Ovary (tissue), 9 donors: ENCODE data around the gene VARS2. TPM values are rescaled to one million over a fixed set of nuclear protein-coding genes. Genes with fewer than 3 reads are reported as not detected.

ENCODE experiments used
- DNase-seq, 5 donors: peaks; one replicate each; pipeline ENCODE4 v3.0.0-alpha.2; 2019 to 2020
- H3K27ac ChIP-seq, 2 donors: fragments of 200-600 bp; one replicate each; pipeline versions ENCODE4 v1.5.1 to v1.8.0; 2019 to 2022
- H3K27me3 ChIP-seq: fragments of 200-600 bp; one replicate; pipeline ENCODE4 v1.8.0; 2022
- H3K36me3 ChIP-seq: fragments of 200-600 bp; sonication (generic); one replicate; pipeline ENCODE4 v1.5.1; 2019
- H3K4me1 ChIP-seq: one replicate; pipeline ENCODE4 v1.8.1; 2013; ENCODE audit warnings: mild to moderate bottlenecking, moderate library complexity; ENCODE audit not compliant: insufficient read depth
- H3K4me3 ChIP-seq: fragments of 200-600 bp; sonication (generic); one replicate; pipeline ENCODE4 v1.5.1; 2017
- H3K9me3 ChIP-seq, 2 donors: fragments of 200-600 bp in 1 of 2; sonication (generic) in 1 of 2; one replicate each; pipeline versions ENCODE4 v1.5.1 to v1.8.1; 2013 to 2019; ENCODE audit warnings: mild to moderate bottlenecking in 1 of 2, moderate library complexity in 1 of 2
- EP300 ChIP-seq: sonication (generic); formaldehyde crosslinking; IDR thresholded peaks from one replicate; pipeline ENCODE4 v1.6.1; 2017; ENCODE audit warnings: antibody characterized with exemption
- POLR2A ChIP-seq: fragments of 450-650 bp; IDR thresholded peaks from one replicate; pipeline ENCODE4 v1.6.1; 2017; ENCODE audit warnings: antibody characterized with exemption, mild to moderate bottlenecking, moderate library complexity
- WGBS, 3 donors: extraction: QIAGEN DNeasy Blood & Tissue Kit in 1 of 3; methylation state at CpG; one replicate each; pipeline versions ENCODE4 v1.1.5 to v1.1.7; 2013 to 2017; 5-methylcytosine and 5-hydroxymethylcytosine counted together
- intact Hi-C, 4 donors: fragments of 100-400 bp; cut with DNase I; formaldehyde crosslinking; loops; one replicate each; pipeline versions ENCODE4 v1.11.0 to v1.15.1; 2022 to 2023
- polyA plus RNA-seq, 2 donors: library from polyadenylated mRNA; stranded (reverse); fragments of 200-250 nt in 1 of 2; fragments of 350-450 nt in 1 of 2; fragmentation: Illumina TruSeq in 1 of 2; extraction: RNeasy Lipid Tissue Mini Kit (QIAGEN cat#74804) in 1 of 2; gene quantifications; one replicate each; pipeline ENCODE4 v1.2.3, GENCODE V29; 2013 to 2014
- total RNA-seq, 7 donors: library from RNA; depleted of rRNA in 2 of 7; stranded (reverse); fragments of >200 nt in 2 of 7; fragmentation: NEBNext Ultra II Directional in 3 of 7; extraction: Animal tissue kit (Norgen Biotek cat#: 25700) in 3 of 7; gene quantifications; one replicate each; pipeline versions ENCODE4 v1.1.0 to v1.2.4, GENCODE V29; 2016 to 2023
- TF ChIP-seq, protein P1 (sequence below), 3 donors: fragments of 450-650 bp in 2 of 3; fragments of 200-600 bp in 1 of 3; IDR thresholded peaks; one replicate each; pipeline versions ENCODE4 v1.5.1 to v1.8.0; 2016 to 2022; ENCODE audit warnings: antibody characterized with exemption in 3 of 3, mild to moderate bottlenecking in 1 of 3
- donor health status: DM: no; HTN: no; CAD: no; lungs with moderate emphysema.
- donor health status: DM: no; HTN: no; CAD: no.
- donor health status: Bipolar disorder and iron deficiency.
- donor health status: DM: yes; HTN: yes; CAD: no.
- donor health status: DM: no; HTN: no; CAD: no.
- donor health status: DM: yes; HTN: yes; CAD: no.

VARS2 gene
- total and polyA plus RNA-seq, 9 donors, result 6.7 to 32.3 (median 19.8) TPM

DNA sequence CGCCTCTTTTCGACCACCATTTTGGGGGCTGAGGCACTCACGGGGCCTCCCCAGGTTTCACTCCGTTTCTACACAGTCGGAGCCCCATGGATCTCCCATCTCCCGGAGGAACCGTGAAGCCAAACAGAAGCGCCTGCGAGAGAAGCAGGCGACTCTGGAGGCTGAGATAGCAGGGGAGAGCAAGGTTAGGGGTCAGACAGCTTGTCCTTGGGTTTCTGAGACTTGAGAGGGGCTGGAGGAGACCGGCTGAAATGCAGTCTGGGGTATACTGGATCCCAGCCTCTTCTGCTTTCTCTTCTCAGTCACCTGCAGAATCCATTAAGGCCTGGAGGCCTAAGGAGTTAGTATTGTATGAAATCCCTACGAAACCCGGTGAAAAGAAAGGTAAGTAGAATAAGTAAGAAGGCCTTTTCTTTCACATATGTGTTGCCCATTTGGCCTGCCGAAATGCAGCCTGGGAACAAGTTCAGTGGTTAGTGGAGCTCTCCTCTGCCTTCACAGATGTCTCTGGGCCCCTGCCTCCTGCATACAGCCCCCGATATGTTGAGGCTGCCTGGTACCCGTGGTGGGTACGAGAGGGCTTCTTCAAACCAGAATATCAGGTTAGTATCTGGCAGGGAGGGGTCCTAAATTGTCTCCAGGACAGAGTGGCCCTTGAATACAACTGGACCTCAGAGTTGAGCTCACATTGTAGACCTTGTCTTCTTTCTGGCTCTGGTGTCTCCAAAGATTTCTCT is 984 bp downstream of the VARS2 start:
- DNase-seq, result peak in 4 of 5 donors; percentile 45 to 55 (median 50)
- H3K9me3 ChIP-seq, result no peaks in the 10 kb centered on the region
- H3K27me3 ChIP-seq, result no peaks in the 10 kb centered on the region
- WGBS, 3 donors, result 18 to 28% (median 26%) methylated on average over 17 of the region's 17 CpGs
- TF ChIP-seq POLR2A, result no peak
- TF ChIP-seq, protein P1, sequence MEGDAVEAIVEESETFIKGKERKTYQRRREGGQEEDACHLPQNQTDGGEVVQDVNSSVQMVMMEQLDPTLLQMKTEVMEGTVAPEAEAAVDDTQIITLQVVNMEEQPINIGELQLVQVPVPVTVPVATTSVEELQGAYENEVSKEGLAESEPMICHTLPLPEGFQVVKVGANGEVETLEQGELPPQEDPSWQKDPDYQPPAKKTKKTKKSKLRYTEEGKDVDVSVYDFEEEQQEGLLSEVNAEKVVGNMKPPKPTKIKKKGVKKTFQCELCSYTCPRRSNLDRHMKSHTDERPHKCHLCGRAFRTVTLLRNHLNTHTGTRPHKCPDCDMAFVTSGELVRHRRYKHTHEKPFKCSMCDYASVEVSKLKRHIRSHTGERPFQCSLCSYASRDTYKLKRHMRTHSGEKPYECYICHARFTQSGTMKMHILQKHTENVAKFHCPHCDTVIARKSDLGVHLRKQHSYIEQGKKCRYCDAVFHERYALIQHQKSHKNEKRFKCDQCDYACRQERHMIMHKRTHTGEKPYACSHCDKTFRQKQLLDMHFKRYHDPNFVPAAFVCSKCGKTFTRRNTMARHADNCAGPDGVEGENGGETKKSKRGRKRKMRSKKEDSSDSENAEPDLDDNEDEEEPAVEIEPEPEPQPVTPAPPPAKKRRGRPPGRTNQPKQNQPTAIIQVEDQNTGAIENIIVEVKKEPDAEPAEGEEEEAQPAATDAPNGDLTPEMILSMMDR (IDR thresholded peaks at IDR 0.05), result no peak
- no peak for TF ChIP-seq EP300
- no peaks in the 10 kb centered on the region for H3K36me3 ChIP-seq
- H3K4me3 ChIP-seq, result peak overlapping the region; percentile 60
- H3K4me1 ChIP-seq, result peaks cover 5% of the 10 kb centered on the region
- peak overlapping the region; percentile 74 to 95 for H3K27ac ChIP-seq
- intact Hi-C loops, result loop anchor here in 3 of 4 donors (5.0 kb wide), 2 partner anchors 157 to 167 kb away; no protein-coding TSS in a partner anchor

- H3K36me3 ChIP-seq, result no peaks in the 10 kb centered on the region
- H3K27ac ChIP-seq, result peak overlapping the region; percentile 74 to 95
- H3K9me3 ChIP-seq, result no peaks in the 10 kb centered on the region
- intact Hi-C loops, result loop anchor here in 3 of 4 donors (5.0 kb wide), 2 partner anchors 157 to 167 kb away; no protein-coding TSS in a partner anchor
- 17 to 23% (median 19%) methylated on average over 5 of the region's 5 CpGs for WGBS, 3 donors
- no peak overlapping the region for H3K4me3 ChIP-seq
- H3K4me1 ChIP-seq, result peaks cover 5% of the 10 kb centered on the region
- H3K27me3 ChIP-seq, result no peaks in the 10 kb centered on the region
- TF ChIP-seq EP300 (no peak), POLR2A (no peak)
- TF ChIP-seq, protein P1 (IDR thresholded peaks at IDR 0.05), result peak in 2 of 3 donors; percentile 40 to 53
- DNase-seq, result peak in 4 of 5 donors; percentile 33 to 51 (median 40)
These were observed 1.5 kb downstream of the VARS2 start for GRCh38 chr6:30915591-30915946.

GRCh38 chr6:30917041-30917440 is 3.0 kb downstream of the VARS2 start:
- DNase-seq, result no peak
- Histone ChIP-seq H3K4me1 (peaks cover 5% of the 10 kb centered on the region), H3K36me3 (no peaks in the 10 kb centered on the region), H3K9me3 (no peaks in the 10 kb centered on the region), H3K27me3 (no peaks in the 10 kb centered on the region), H3K4me3 (no peak overlapping the region), H3K27ac (no peak overlapping the region)
- intact Hi-C loops, result loop anchor here (2.0 to 5.0 kb wide), 3 partner anchors 154 to 165 kb away; no protein-coding TSS in a partner anchor
- TF ChIP-seq EP300 (no peak), POLR2A (no peak)
- TF ChIP-seq, protein P1 (IDR thresholded peaks at IDR 0.05), result no peak
- WGBS, 3 donors, result 92% methylated on average over 7 of the region's 7 CpGs

DNA sequence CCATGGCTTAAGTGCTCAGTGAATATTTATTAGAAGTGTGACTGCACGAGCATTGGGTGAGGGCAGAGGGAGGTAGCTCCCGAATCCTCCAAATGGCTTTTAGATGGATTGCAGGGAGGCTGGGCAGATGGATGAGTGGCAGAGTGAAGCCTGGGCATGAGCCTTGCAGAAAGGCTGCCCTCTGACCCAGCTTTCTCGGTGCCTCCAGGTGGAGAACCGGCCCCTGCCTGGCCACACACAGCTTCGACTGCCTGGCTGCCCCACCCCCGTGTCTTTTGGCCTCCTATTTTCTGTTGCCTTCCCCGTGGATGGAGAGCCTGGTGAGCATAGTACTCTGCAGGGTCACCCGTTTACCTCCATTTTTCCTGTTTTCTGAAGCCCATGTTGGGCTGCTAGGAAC is 3.4 kb downstream of the VARS2 start:
- WGBS, 3 donors, result 77 to 83% (median 77%) methylated on average over 8 of the region's 8 CpGs
- no peak overlapping the region for H3K27ac ChIP-seq
- H3K27me3 ChIP-seq, result no peaks in the 10 kb centered on the region
- peaks cover 5% of the 10 kb centered on the region for H3K4me1 ChIP-seq
- DNase-seq, result no peak
- H3K36me3 ChIP-seq, result no peaks in the 10 kb centered on the region
- no peaks in the 10 kb centered on the region for H3K9me3 ChIP-seq
- no peak overlapping the region for H3K4me3 ChIP-seq
- intact Hi-C loops, result loop anchor here (2.0 to 5.0 kb wide), 3 partner anchors 153 to 165 kb away; no protein-coding TSS in a partner anchor
- TF ChIP-seq EP300 (no peak), POLR2A (no peak)
- TF ChIP-seq, protein P1 (IDR thresholded peaks at IDR 0.05), result no peak
